Right lobe of liver (tissue), 4 donors: ENCODE measurements around the gene POLR1B.

Source experiments
- POLR2A ChIP-seq: fragments of 450-650 bp; IDR thresholded peaks from one replicate; pipeline ENCODE4 v1.6.1; 2017; ENCODE audit warnings: antibody characterized with exemption, mild to moderate bottlenecking
- TF ChIP-seq, protein P1 (sequence below), 4 donors: fragments of 200-600 bp in 3 of 4; fragments of 450-650 bp in 1 of 4; IDR thresholded peaks; one replicate each; pipeline versions ENCODE4 v1.5.1 to v1.8.0; 2016 to 2022; ENCODE audit warnings: antibody characterized with exemption in 4 of 4, mild to moderate bottlenecking in 2 of 4
- donor health status: DM: no; HTN: no; CAD: no.
- donor health status: DM: no; HTN: no; CAD: no.
- donor health status: DM: no; HTN: yes; CAD: no.

DNA sequence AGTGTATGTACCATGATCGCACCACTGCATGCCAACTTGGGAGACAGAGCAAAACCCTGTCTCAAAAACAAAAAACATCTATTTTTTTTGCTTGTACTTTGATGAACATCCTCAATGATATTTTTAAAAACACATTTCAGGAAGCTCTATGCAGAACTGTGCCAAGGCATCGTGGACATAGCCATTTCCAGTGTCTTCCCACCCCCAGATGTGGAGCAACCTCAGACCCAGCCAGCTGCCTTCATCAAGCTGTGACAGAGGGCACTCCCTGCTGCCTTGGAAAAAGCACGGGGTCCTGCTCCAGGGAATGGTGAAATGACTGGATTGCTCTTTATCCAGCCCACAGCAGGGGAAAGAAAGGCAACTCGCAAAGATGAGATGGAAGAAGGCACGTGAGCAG, 13.7 kb upstream of the POLR1B start:
- TF ChIP-seq, protein P1, sequence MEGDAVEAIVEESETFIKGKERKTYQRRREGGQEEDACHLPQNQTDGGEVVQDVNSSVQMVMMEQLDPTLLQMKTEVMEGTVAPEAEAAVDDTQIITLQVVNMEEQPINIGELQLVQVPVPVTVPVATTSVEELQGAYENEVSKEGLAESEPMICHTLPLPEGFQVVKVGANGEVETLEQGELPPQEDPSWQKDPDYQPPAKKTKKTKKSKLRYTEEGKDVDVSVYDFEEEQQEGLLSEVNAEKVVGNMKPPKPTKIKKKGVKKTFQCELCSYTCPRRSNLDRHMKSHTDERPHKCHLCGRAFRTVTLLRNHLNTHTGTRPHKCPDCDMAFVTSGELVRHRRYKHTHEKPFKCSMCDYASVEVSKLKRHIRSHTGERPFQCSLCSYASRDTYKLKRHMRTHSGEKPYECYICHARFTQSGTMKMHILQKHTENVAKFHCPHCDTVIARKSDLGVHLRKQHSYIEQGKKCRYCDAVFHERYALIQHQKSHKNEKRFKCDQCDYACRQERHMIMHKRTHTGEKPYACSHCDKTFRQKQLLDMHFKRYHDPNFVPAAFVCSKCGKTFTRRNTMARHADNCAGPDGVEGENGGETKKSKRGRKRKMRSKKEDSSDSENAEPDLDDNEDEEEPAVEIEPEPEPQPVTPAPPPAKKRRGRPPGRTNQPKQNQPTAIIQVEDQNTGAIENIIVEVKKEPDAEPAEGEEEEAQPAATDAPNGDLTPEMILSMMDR (IDR thresholded peaks at IDR 0.05), result no peak
- TF ChIP-seq POLR2A, result no peak
